HG02973 (cell line): Measurements from ENCODE around the gene KATNBL1.
"Not testable (repeated sequence)": the region's sequence is repeated elsewhere in the genome, so short reads cannot be mapped to it uniquely, and the experiment has no call there.

ENCODE experiments used
- ATAC-seq: cut with Tn5 transposase; IDR thresholded peaks from one replicate; pipeline ENCODE4 v1.9.1; 2021; ENCODE audit warnings: moderate library complexity; ENCODE audit not compliant: unreplicated experiment

KATNBL1 gene

DNA sequence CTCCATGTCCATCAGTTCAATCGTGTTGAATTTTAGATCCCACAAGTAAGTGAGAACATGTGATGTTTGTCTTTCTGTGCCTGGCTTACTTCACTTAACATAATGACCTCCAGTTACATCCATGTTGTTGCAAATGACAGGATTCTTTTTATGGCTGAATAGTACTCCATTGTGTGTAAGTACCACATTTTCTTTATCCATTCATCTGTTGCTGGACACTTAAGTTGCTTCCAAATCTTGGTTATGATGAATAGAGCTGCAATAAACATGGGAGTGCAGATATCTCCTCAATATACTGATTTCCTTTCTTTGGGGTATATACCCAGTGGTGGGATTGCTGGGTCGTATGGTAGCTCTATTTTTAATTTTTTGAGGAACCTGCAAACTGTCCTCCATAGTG is 89.5 kb downstream of the KATNBL1 start:
- ATAC-seq, result not testable (repeated sequence)

DNA sequence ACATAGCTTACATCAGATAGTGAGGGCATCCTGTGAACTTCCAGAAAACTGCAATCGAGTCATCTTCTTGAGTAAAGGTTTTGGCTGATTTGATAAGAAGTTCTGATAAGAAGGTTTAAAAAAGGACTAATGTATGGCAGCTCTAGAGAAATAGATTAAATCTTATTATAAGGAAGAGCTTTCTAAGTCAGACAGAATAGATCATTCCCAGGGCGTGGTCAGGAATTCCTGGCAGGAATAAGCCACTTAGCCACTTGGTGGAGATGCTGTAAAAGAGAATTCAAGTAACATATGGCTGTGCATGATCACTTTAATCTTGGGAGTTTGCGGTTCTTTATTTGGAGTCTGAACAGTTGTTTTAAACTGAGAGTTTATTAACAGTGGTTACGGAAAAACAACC is 90.6 kb downstream of the KATNBL1 start:
- no peak for ATAC-seq

DNA sequence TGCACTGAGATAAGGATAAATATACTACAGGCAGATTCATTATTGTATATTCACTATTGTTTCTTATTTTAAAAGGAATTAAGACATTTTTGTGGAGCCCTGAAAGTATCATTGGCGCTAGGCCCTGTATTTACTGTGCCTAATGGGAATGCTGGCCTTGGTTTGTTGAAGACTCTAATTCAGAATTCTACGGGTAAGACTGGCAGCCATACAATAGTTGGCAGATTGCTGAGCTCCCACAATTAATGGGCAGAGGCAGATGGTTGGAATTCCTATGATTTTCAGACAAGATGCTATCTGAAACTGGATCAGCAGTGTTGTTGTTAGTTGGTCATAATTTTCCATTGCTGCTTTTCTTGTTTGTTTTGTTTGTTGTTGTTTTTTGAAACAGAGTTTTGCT is 93.3 kb downstream of the KATNBL1 start:
- ATAC-seq, result no peak

DNA sequence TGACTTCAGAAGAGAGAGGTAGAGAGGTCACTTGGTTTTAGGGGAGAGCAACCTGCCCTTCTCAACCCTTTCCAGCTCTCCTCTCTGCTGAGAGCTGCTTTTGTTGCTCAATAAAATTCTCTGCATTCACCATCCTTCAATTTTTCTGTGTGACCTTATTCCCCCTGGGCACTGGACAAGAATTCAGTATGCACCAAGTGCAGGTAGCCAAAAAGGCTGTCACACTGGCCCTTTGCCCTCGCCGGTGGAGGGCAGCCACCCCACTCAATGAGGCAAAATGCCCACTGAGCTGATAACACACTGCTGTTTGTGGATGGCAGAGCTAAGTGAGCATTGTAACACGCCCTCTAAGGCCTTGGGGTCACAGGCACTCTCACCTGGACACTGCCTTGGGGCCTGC is 95.2 kb downstream of the KATNBL1 start:
- no peak for ATAC-seq

DNA sequence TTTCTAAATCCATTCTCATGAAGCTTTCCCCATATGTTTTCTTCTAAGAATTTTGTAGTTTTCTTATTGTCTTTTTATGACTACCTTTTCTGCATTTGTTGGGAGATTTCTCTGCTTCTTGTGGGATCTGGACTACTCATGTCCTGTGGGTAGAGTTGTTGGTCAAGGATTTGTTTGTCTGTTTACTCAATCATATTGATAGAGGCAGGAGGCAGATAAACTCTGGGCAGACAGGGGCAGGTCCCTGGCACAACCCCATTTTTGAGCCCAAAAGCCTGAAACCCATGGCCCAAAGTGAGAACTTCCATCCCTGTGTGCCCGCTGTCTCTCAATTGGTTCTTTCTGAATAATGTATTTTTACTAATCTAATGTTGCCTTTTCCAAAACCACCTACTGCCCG is 95.7 kb downstream of the KATNBL1 start:
- no peak for ATAC-seq

DNA sequence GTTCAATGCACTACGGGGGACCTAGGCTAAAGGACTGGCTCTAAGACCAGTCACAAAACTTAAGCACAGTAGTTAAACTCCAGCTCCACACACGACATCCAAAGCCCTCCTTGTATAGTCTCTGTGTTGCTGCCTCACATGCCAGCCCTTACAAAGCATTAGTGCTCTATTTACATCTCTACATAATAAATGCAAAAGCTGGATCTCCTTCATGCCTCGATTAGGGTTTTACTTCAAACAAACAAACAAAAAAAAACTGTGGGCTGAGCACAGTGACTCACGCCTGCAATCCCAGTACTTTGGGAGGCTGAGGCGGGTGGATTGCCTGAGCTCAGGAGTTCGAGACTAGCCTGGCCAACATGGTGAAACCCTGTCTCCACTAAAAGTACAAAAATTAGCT is 98.4 kb downstream of the KATNBL1 start:
- no peak for ATAC-seq

DNA sequence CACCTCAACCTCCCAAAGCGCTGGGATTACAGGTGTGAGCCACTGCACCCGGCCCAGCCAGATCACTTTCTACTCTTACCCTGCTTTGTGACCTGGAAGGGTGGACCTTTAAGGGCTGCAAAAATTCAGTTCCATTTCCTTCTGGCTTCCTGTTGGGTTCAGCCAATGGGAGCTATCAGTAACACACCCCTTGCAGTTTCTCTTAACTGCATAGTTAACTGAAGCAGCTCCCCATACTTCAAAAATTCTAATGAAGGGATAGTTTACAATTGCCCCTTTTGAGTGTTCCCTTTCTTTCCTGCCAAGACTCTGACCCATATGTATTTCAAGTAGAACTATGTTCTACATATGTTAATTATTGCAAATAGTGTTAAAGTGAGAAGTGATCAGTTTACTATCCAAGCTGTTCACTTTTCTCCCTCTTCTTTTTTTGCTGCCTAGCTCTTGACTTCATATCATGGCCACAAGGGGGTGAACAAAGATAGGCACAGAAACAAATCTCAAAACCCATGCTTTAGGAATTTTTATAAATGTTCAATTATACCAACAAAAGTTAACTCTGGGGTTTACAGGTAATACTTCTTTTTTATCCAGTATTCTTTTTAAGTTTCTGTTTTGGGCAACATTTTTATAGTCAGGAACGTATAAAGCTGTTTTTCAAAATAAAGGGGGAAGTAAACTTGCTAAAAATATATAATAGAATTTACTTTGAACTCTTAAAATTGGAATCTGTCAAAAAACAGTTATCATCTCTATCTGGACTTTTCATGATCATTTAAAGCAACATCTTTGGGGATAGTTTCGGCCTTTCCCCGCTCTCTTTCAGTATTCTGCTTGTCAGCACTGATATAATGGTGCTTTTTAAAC is 99.9 kb downstream of the KATNBL1 start:
- no peak for ATAC-seq

DNA sequence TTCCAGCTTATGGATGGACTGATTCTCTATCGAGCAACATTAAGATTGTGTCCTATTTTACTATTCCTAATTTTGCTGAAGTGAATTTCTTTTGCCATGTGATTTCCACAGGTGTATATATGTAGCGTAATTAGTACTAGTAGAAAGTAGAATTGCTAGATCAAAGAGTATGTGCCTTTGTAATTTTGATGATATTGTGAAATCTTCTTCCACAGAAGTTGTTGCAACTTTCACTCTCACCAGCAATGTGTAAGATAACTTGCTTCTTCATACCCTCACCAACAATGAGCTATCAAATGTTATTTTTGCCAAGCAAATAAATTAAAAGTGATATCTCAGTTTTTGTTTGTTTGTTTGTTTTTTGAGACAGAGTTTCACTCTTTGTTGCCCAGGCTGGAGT is 102.6 kb downstream of the KATNBL1 start:
- no peak for ATAC-seq

DNA sequence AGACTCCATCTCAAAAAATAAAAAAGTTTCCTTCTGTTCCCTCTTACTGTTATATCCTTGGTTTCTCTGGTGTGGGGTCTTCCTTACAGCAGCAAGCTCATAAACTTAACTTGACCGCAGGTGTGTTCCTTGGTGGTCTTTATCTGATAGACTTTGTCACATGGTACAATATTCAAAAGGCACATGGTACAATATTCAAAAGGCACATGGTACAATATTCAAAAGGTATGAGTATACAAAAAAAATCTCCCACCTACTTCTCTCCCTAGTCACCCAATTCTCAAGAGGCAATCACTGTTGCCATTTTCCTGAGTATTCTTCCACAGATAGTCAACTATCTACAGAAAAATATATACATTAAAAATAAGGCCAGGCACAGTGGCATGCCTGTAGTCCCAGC is 103.5 kb downstream of the KATNBL1 start:
- no peak for ATAC-seq

DNA sequence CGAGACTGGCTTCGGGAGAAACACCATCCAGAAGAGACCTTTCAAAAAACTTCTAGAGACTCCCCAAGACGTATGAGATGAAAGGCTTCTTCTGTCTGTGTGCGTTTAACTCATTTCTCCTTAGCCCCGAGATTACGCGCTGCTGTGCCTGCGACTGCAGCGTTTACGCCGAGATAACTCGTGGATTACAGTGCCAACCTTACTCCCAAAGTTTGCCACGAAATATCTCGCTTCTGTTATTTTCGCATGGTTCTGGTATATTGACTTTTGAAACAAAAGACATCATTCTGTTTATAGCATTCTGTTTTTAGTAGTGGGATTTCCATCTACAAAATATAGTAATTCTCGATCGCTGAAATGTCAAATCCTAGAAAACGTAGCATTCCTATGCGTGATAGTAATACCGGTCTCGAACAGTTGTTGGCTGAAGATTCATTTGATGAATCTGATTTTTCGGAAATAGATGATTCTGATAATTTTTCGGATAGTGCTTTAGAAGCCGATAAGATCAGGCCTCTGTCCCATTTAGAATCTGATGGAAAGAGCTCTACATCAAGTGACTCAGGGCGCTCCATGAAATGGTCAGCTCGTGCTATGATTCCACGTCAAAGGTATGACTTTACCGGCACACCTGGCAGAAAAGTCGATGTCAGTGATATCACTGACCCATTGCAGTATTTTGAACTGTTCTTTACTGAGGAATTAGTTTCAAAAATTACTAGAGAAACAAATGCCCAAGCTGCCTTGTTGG is 107.5 kb downstream of the KATNBL1 start:
- ATAC-seq, result no peak

DNA sequence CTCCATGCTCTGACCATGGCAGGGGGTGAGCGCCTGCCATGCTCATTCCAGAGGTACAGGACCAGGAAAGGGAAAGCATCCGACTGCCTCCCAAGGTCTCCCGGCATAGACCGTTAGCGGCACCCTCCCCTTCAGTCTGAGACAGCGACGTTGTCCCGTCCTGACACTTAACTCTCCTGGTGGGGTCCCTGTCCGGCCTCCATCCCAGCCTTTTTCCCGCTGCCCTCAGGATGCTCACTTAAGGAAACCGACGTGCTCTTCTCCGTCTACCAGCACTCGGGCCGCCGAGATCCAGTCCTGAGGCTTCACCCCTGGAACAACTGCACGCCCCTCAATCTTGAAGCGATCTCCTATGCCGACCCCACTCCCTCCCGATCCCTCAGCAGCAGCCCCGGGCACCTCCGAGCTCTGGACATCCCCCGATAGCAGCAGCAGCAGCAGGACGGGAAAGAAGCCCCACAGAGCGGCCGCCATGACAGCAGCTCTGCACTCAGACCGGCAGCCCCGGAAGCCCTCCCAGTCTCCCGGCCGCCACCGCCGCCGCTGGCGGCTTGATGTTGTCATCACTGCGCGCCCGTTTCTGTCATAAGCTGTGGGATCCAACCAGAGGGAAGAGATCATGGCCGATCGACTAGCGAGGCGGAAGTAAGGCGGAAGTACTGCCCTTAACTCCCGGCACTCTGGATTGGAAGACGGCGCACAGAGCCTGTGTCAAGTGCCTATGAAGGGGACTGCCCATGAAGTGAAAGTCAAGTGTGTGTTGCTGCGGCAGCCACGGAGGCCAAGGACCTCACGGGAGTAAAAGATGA is 108.3 kb downstream of the KATNBL1 start, which contains the start of the genes EMC7 and PGBD4:
TSS of gene EMC7 (minus strand) at position 497 of the 809 bp plus-strand sequence. CDS start at position 474, 23 bp downstream.
TSS of gene PGBD4 (plus strand) at position 718 of the 809 bp plus-strand sequence. CDS start 449 bp downstream, outside the sequence.
- ATAC-seq, result peak; percentile 92

DNA sequence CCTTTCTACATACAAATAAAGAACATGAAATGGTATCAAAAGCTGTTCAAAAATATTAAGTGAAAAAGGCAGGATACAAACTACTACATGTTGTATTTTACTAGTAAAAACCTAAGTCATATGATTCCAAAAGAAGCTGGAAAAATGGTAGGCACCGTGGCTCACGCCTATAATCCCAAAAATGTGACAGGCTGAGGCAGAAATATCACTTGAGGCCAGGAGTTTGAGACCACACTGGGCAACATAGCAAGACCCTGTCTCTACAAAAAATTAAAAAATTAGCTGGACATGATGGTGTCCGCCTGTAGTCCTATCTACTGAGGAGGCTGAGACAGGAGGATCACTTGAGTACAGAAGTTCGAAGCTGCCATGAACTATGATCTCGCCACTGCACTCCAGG is 110.0 kb downstream of the KATNBL1 start:
- no peak for ATAC-seq
